GOT3 (cell line): ENCODE results near the gene AGAP4.
"Not testable (repeated sequence)": the region's sequence is repeated elsewhere in the genome, so short reads cannot be mapped to it uniquely, and the experiment has no call there.

Experiments used
- DNase-seq: peaks from one replicate; lab custom pipeline; 2025; ENCODE audit warnings: mixed read lengths; lab: John Stamatoyannopoulos, UW

The AGAP4 gene

DNA sequence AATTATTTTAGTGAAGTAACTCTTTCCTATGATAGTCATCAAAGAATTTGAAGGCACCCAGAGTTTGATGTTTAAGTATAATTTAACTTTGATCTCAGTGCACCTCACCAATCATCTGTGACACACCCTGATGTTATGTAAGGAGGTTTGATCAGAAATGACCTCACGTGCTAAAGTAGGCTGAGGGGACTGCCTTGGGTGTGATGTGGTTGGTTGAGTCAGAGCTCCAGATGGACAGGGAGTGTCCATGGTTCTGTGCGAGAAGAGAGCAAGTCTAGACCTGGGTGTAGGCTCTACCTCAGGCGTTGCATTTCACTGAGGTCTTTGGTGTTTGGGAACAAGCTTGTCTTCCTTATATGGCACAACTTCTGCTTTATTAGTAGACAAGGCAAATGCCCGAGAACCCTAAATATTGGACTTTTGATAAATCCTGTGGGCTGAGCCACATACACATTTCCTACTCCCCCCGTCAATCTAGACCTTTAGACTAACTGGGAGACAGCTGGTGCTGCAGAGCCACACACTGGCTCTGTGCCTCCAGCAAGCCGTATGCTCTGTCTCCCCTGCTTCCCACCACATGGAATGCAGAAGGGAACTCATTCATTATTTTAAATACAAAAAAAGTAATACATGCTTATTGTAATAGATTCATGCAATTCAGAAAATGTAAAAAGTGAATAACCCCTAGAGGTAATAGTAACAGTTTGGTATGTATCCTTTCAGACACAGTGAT, 56.4 kb downstream of the AGAP4 start:
- not testable (repeated sequence) for DNase-seq

DNA sequence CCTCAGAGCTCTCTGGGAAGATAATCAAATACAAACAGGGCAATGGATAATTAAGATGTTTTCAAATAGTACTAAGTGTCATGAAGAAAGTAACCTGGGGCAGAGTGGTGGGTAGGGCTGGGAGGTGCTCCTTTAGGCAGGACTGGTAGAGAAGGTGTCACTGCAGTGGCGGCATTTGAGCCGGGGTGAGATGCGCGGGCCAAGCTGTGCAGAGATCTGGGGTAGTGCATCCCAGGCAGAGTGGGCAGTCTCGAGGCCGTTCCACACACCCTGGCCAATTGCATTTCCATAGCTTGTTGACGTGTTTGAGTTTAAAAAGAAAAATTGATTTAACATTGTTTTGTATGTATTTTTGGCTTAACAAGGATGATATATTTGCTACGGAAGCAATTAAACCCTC, 57.3 kb downstream of the AGAP4 start:
- not testable (repeated sequence) for DNase-seq

DNA sequence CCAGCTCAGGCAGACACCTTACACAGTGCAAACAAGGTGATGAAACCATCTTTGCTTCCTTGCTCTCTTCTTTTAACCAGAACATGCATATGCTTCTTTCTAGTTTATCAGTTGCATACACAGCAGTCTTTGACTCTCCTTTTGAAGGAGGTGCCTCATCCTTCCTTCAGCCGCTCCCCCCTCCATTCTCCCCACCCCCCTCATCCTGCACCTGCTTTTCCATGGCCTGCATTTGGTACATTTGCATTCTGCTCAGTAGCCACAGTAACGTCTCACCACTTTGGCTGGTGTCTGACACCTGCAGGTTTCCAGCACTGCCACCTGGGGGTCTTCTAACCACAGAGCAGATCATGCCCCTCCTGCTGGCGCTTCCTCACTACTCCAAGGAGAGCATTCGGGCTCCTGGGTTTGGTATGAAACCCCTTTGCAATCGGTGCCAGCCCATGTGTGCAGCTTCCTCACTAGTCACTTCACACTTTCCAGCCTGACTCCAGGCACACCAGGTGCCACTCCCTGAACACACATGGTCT, 60.0 kb downstream of the AGAP4 start:
- not testable (repeated sequence) for DNase-seq

DNA sequence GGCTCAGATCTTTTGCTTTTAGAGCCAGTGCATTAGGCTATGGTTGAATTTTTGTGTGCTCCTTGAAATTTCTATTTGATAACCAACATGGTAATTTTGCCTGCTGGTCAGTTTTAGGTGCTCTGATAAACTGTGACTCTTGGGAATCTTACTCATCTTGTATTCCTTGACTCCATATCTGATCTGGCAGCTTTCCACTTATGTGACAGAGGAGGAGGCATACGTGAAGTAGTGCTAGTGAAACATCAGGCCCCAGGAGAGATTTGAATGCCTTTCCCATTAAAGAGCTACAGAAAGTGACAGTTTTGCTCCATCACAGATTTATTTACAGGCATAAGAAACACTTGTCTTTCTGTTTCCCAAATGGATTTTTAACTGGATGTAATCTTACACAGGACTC, 61.1 kb downstream of the AGAP4 start:
- DNase-seq: not testable (repeated sequence)
